OCI-LY1 (cell line): ENCODE measurements around the gene TMEM11.

Source experiments
- H2AFZ ChIP-seq: fragments of 200-600 bp; sonication (generic), shearing (Covaris generic); 2 replicates; pipeline ENCODE4 v1.6.0; 2014; ENCODE audit warnings: antibody characterized with exemption, mild to moderate bottlenecking, low read length
- H3F3A ChIP-seq: fragments of 200-600 bp; sonication (generic), shearing (Covaris generic); 2 replicates; pipeline ENCODE4 v1.6.0; 2014; ENCODE audit warnings: mild to moderate bottlenecking, antibody characterized with exemption, low read length, moderate library complexity; ENCODE audit not compliant: insufficient read depth
- H3K27ac ChIP-seq: fragments of 200-600 bp; sonication (generic); 2 replicates; pipeline ENCODE4 v1.5.1; 2014; ENCODE audit warnings: low read length, mixed run types, mild to moderate bottlenecking, low read depth; ENCODE audit not compliant: poor library complexity, severe bottlenecking
- H3K27me3 ChIP-seq: fragments of 200-600 bp; sonication (generic); 2 replicates; pipeline ENCODE4 v1.6.0; 2014; ENCODE audit warnings: antibody characterized with exemption, mild to moderate bottlenecking, low read length, moderate library complexity; ENCODE audit not compliant: insufficient read depth
- H3K36me3 ChIP-seq: fragments of 200-600 bp; sonication (generic); 2 replicates; pipeline ENCODE4 v1.6.1; 2014; ENCODE audit warnings: mild to moderate bottlenecking, antibody characterized with exemption, low read length, moderate library complexity, mixed read lengths; ENCODE audit not compliant: insufficient read depth
- H3K4me1 ChIP-seq: fragments of 200-600 bp; sonication (generic); 2 replicates; pipeline ENCODE4 v1.5.1; 2014; ENCODE audit warnings: mild to moderate bottlenecking, low read length, moderate library complexity; ENCODE audit not compliant: insufficient read depth, severe bottlenecking
- H3K4me2 ChIP-seq: fragments of 200-600 bp; sonication (generic), shearing (Covaris generic); 2 replicates; pipeline ENCODE4 v1.6.1; 2014; ENCODE audit warnings: low read length
- H3K4me3 ChIP-seq: fragments of 200-600 bp; sonication (generic); 2 replicates; pipeline ENCODE4 v1.5.1; 2014; ENCODE audit warnings: low read length, low read depth, mild to moderate bottlenecking, mixed read lengths; ENCODE audit not compliant: poor library complexity, severe bottlenecking
- H3K79me2 ChIP-seq: fragments of 200-600 bp; shearing (Covaris generic); 2 replicates; pipeline ENCODE4 v1.6.1; 2016; ENCODE audit warnings: mixed run types, low read length, mixed read lengths; ENCODE audit not compliant: insufficient read depth
- H3K9ac ChIP-seq: fragments of 200-600 bp; sonication (generic), shearing (Covaris generic); 2 replicates; pipeline ENCODE4 v1.6.1; 2014; ENCODE audit warnings: mild to moderate bottlenecking, low read length, mixed read lengths
- H3K9me2 ChIP-seq: fragments of 200-600 bp; sonication (generic), shearing (Covaris generic); 2 replicates; pipeline ENCODE4 v1.6.1; 2014; ENCODE audit warnings: low read depth, mild to moderate bottlenecking, low read length, mixed read lengths
- H3K9me3 ChIP-seq: fragments of 200-600 bp; shearing (Covaris generic); 2 replicates; pipeline ENCODE4 v1.6.1; 2014; ENCODE audit warnings: low read length, mixed read lengths
- H4K20me1 ChIP-seq: fragments of 200-600 bp; sonication (generic), shearing (Covaris generic); 2 replicates; pipeline ENCODE4 v1.6.0; 2016; ENCODE audit warnings: mild to moderate bottlenecking, low read length; ENCODE audit not compliant: insufficient read depth
- CTCF ChIP-seq: fragments of 200-600 bp; sonication (generic), shearing (Covaris generic); IDR thresholded peaks from 2 replicates; pipeline ENCODE4 v1.5.1; 2017; ENCODE audit warnings: mild to moderate bottlenecking, antibody characterized with exemption, low read length, moderate library complexity, mixed read lengths
- EZH2 ChIP-seq: fragments of 200-600 bp; sonication (generic), shearing (Covaris generic); IDR thresholded peaks from 2 replicates; pipeline ENCODE4 v1.8.0; 2017; ENCODE audit warnings: borderline replicate concordance, mixed run types, mild to moderate bottlenecking, antibody characterized with exemption, low read length, moderate library complexity, mixed read lengths

Gene TMEM11

GRCh38 chr17:21186399-21187187, 27.4 kb downstream of the TMEM11 start:
- Histone ChIP-seq H3F3A (no peaks in the 10 kb centered on the region), H3K9ac (no peak overlapping the region), H3K4me2 (no peak overlapping the region), H4K20me1 (no peaks in the 10 kb centered on the region), H3K27me3 (no peaks in the 10 kb centered on the region), H3K27ac (no peak overlapping the region), H3K4me1 (peaks cover 2% of the 10 kb centered on the region), H3K79me2 (no peaks in the 10 kb centered on the region), H3K9me3 (no peaks in the 10 kb centered on the region), H3K9me2 (no peaks in the 10 kb centered on the region), H3K36me3 (peaks cover 5% of the 10 kb centered on the region; the same call in 1 of the 2 replicates), H2AFZ (no peak overlapping the region), H3K4me3 (no peak overlapping the region)
- TF ChIP-seq CTCF (no peak), EZH2 (no peak)

- no peak for TF ChIP-seq EZH2
- H3K27me3 ChIP-seq = no peaks in the 10 kb centered on the region
- no peaks in the 10 kb centered on the region for H3K9me2 ChIP-seq
- no peak overlapping the region for H2AFZ ChIP-seq
- no peaks in the 10 kb centered on the region for H3K79me2 ChIP-seq
- H3K4me2 ChIP-seq = no peak overlapping the region
- no peaks in the 10 kb centered on the region for H3F3A ChIP-seq
- H3K9ac ChIP-seq = no peak overlapping the region
- H3K27ac ChIP-seq = no peak overlapping the region
- H3K4me1 ChIP-seq = no peaks in the 10 kb centered on the region
- no peaks in the 10 kb centered on the region for H4K20me1 ChIP-seq
- no peak overlapping the region for H3K4me3 ChIP-seq
- H3K36me3 ChIP-seq = peaks cover 5% of the 10 kb centered on the region
- H3K9me3 ChIP-seq = no peaks in the 10 kb centered on the region
Measured at GRCh38 chr17:21185061-21185460, 28.9 kb downstream of the TMEM11 start.

- Histone ChIP-seq H3K4me3 (no peak overlapping the region), H3K4me1 (no peaks in the 10 kb centered on the region), H3K9me2 (no peaks in the 10 kb centered on the region), H3K79me2 (no peaks in the 10 kb centered on the region), H3K9ac (no peak overlapping the region), H3K27ac (no peak overlapping the region), H3K36me3 (peaks cover 5% of the 10 kb centered on the region), H4K20me1 (no peaks in the 10 kb centered on the region), H3K4me2 (no peak overlapping the region), H3K27me3 (no peaks in the 10 kb centered on the region), H3K9me3 (no peaks in the 10 kb centered on the region), H3F3A (no peaks in the 10 kb centered on the region), H2AFZ (no peak overlapping the region)
- TF ChIP-seq EZH2 (no peak), CTCF (no peak)
Measured at GRCh38 chr17:21184570-21184969, 29.4 kb downstream of the TMEM11 start.

GRCh38 chr17:21183468-21183867, 30.5 kb downstream of the TMEM11 start:
- Histone ChIP-seq H3K27ac (no peak overlapping the region), H3K9ac (no peak overlapping the region), H3K4me3 (no peak overlapping the region), H4K20me1 (no peaks in the 10 kb centered on the region), H3K79me2 (no peaks in the 10 kb centered on the region), H2AFZ (no peak overlapping the region), H3K4me2 (no peak overlapping the region), H3K4me1 (no peaks in the 10 kb centered on the region), H3K27me3 (no peaks in the 10 kb centered on the region), H3K9me2 (no peaks in the 10 kb centered on the region), H3K36me3 (peaks cover 5% of the 10 kb centered on the region), H3K9me3 (no peaks in the 10 kb centered on the region), H3F3A (no peaks in the 10 kb centered on the region)
- TF ChIP-seq CTCF (no peak), EZH2 (no peak)
